ENCODE results near the gene OLFM4.

Gene OLFM4

DNA sequence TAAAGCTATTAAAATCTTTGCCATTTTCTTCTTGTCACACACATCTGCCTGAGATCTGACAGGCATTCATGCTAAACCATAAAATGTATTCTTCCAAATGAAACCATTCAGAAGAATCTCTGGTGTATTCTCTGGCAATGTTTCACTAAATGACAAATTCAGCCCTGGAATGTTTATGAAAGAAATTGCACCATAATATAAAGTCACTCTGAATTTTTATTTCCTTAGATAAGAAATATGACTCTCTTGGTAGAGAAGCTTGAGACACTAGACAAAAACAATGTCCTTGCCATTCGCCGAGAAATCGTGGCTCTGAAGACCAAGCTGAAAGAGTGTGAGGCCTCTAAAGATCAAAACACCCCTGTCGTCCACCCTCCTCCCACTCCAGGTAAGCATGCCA is 14.3 kb downstream of the OLFM4 start:
- TF ChIP-seq CREB1 (IDR thresholded peaks at IDR 0.05; ENCODE audit: low read depth) (no peak), CEBPB (IDR thresholded peaks at IDR 0.05) (no peak), NFIC (IDR thresholded peaks at IDR 0.05) (no peak), RAD21 (IDR thresholded peaks at IDR 0.05; ENCODE audit: low read depth) (no peak), TAF1 (IDR thresholded peaks at IDR 0.05; ENCODE audit: low read depth) (no peak), TCF12 (IDR thresholded peaks at IDR 0.05; ENCODE audit: low read depth) (no peak), TEAD4 (IDR thresholded peaks at IDR 0.05) (no peak), EGR1 (IDR thresholded peaks at IDR 0.05) (no peak), ZBTB7A (IDR thresholded peaks at IDR 0.05; ENCODE audit: low read depth) (no peak), FOXM1 (IDR thresholded peaks at IDR 0.05; ENCODE audit: borderline replicate concordance, low read depth) (no peak), EP300 (IDR thresholded peaks at IDR 0.05; ENCODE audit: borderline replicate concordance) (no peak), YY1 (IDR thresholded peaks at IDR 0.05; ENCODE audit: low read depth) (no peak)
- TF ChIP-seq, protein P1, sequence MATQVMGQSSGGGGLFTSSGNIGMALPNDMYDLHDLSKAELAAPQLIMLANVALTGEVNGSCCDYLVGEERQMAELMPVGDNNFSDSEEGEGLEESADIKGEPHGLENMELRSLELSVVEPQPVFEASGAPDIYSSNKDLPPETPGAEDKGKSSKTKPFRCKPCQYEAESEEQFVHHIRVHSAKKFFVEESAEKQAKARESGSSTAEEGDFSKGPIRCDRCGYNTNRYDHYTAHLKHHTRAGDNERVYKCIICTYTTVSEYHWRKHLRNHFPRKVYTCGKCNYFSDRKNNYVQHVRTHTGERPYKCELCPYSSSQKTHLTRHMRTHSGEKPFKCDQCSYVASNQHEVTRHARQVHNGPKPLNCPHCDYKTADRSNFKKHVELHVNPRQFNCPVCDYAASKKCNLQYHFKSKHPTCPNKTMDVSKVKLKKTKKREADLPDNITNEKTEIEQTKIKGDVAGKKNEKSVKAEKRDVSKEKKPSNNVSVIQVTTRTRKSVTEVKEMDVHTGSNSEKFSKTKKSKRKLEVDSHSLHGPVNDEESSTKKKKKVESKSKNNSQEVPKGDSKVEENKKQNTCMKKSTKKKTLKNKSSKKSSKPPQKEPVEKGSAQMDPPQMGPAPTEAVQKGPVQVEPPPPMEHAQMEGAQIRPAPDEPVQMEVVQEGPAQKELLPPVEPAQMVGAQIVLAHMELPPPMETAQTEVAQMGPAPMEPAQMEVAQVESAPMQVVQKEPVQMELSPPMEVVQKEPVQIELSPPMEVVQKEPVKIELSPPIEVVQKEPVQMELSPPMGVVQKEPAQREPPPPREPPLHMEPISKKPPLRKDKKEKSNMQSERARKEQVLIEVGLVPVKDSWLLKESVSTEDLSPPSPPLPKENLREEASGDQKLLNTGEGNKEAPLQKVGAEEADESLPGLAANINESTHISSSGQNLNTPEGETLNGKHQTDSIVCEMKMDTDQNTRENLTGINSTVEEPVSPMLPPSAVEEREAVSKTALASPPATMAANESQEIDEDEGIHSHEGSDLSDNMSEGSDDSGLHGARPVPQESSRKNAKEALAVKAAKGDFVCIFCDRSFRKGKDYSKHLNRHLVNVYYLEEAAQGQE (IDR thresholded peaks at IDR 0.05; ENCODE audit: low read depth): no peak
- TF ChIP-seq, protein P2, sequence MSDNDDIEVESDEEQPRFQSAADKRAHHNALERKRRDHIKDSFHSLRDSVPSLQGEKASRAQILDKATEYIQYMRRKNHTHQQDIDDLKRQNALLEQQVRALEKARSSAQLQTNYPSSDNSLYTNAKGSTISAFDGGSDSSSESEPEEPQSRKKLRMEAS (IDR thresholded peaks at IDR 0.05): no peak
- TF ChIP-seq, protein P3, sequence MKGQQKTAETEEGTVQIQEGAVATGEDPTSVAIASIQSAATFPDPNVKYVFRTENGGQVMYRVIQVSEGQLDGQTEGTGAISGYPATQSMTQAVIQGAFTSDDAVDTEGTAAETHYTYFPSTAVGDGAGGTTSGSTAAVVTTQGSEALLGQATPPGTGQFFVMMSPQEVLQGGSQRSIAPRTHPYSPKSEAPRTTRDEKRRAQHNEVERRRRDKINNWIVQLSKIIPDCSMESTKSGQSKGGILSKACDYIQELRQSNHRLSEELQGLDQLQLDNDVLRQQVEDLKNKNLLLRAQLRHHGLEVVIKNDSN (IDR thresholded peaks at IDR 0.05): no peak

DNA sequence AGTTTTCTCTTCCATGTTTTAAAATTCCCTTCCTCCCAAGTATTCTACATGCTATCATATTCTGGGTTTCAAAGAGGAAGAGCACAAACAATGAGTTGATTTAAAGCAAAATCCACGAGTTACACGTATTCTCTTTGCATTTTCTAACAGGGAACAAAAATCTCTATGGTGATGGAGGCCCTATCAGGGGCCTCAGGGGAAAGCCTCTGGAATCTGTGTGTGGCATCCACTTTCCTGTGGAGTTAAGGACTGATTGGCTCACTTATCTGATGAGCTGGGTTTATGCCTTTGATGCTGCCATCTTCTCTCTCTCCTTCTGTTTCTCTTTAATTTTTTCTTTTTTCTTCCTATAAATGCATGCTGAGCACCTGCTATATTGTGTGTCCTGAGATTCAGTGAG is 14.8 kb downstream of the OLFM4 start:
- TF ChIP-seq RAD21 (IDR thresholded peaks at IDR 0.05; ENCODE audit: low read depth) (no peak), EP300 (IDR thresholded peaks at IDR 0.05; ENCODE audit: borderline replicate concordance) (no peak)

DNA sequence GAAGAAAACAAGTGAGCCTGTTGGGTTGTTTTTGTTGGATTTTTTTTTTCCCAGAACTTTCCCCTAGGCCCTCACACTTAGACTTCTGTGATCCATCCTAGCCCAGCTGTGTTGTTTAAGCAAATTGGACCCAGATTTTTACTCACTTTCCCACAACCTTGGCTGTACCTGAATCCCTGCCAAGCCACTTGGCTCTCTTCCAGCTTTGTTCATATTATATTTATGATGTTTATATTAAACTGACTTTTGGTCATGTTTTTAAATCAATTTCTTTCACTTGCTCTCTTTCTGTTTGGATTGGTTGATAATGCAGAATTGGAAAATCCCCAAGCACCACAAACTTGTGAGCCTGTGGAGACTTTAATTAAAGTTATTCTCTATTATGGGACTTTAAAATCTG is 16.6 kb downstream of the OLFM4 start:
- TF ChIP-seq ZBTB7A (IDR thresholded peaks at IDR 0.05; ENCODE audit: low read depth): no peak
- TF ChIP-seq EP300 (IDR thresholded peaks at IDR 0.05; ENCODE audit: borderline replicate concordance): no peak
- TF ChIP-seq, protein P3 (IDR thresholded peaks at IDR 0.05): no peak
- no peak for TF ChIP-seq TAF1 (IDR thresholded peaks at IDR 0.05; ENCODE audit: low read depth)
- no peak for TF ChIP-seq CEBPB (IDR thresholded peaks at IDR 0.05)
- TF ChIP-seq RAD21 (IDR thresholded peaks at IDR 0.05; ENCODE audit: low read depth): no peak
- TF ChIP-seq, protein P2 (IDR thresholded peaks at IDR 0.05): no peak
- TF ChIP-seq TCF12 (IDR thresholded peaks at IDR 0.05; ENCODE audit: low read depth): no peak

DNA sequence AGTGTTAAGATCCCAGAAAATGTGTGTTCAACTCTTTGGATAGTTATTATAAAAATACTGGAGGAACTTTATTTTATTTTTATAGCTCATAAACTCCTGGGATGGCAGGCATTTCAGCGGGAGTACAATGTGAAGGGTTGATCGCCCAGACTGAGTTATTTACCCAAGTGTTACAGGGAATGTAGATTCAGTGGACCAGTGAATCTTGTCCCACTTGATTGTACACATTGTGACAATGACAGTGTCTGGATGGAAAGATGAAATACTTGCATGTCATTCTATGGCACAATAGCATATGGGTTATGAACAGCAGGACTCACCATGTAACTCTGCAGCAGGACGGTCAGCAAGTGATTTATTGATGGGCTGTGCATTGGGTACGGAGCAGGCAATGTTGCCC is 20.3 kb downstream of the OLFM4 start:
- TF ChIP-seq EGR1 (IDR thresholded peaks at IDR 0.05): no peak
- TF ChIP-seq, protein P3 (IDR thresholded peaks at IDR 0.05): no peak
- TF ChIP-seq, protein P1 (IDR thresholded peaks at IDR 0.05; ENCODE audit: low read depth): no peak
- TF ChIP-seq, protein P2 (IDR thresholded peaks at IDR 0.05): no peak
- no peak for TF ChIP-seq CEBPB (IDR thresholded peaks at IDR 0.05)

DNA sequence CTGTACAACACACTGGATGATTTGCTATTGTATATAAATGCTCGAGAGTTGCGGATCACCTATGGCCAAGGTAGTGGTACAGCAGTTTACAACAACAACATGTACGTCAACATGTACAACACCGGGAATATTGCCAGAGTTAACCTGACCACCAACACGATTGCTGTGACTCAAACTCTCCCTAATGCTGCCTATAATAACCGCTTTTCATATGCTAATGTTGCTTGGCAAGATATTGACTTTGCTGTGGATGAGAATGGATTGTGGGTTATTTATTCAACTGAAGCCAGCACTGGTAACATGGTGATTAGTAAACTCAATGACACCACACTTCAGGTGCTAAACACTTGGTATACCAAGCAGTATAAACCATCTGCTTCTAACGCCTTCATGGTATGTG is 21.5 kb downstream of the OLFM4 start:
- TF ChIP-seq TCF12 (IDR thresholded peaks at IDR 0.05; ENCODE audit: low read depth) (no peak), EP300 (IDR thresholded peaks at IDR 0.05; ENCODE audit: borderline replicate concordance) (no peak), RAD21 (IDR thresholded peaks at IDR 0.05; ENCODE audit: low read depth) (no peak), TAF1 (IDR thresholded peaks at IDR 0.05; ENCODE audit: low read depth) (no peak), NFIC (IDR thresholded peaks at IDR 0.05) (no peak), ZBTB7A (IDR thresholded peaks at IDR 0.05; ENCODE audit: low read depth) (no peak), CREB1 (IDR thresholded peaks at IDR 0.05; ENCODE audit: low read depth) (no peak)
- TF ChIP-seq, protein P3 (IDR thresholded peaks at IDR 0.05): no peak
- TF ChIP-seq, protein P2 (IDR thresholded peaks at IDR 0.05): no peak
- TF ChIP-seq, protein P1 (IDR thresholded peaks at IDR 0.05; ENCODE audit: low read depth): no peak

Measured in Ishikawa (cell line).